Duodenal mucosa (tissue), 2 donors: Measurements from ENCODE around the gene EML1.

ENCODE experiments used
- H3K27ac ChIP-seq: one replicate; pipeline ENCODE4 v1.7.0; 2013; ENCODE audit warnings: low read depth, low read length
- H3K27me3 ChIP-seq, 2 donors: one replicate each; pipeline ENCODE4 v1.7.0; 2013; ENCODE audit warnings: low read length in 2 of 2, control low read depth in 1 of 2; ENCODE audit not compliant: insufficient read depth in 2 of 2, control insufficient read depth in 1 of 2
- H3K36me3 ChIP-seq, 2 donors: one replicate each; pipeline ENCODE4 v1.7.0; 2013; ENCODE audit warnings: low read length in 2 of 2, control low read depth in 1 of 2; ENCODE audit not compliant: insufficient read depth in 2 of 2, control insufficient read depth in 1 of 2
- H3K4me1 ChIP-seq, 2 donors: one replicate each; pipeline ENCODE4 v1.7.0; 2013; ENCODE audit warnings: low read length in 2 of 2, control low read depth in 1 of 2; ENCODE audit not compliant: insufficient read depth in 2 of 2, control insufficient read depth in 1 of 2
- H3K4me3 ChIP-seq, 2 donors: one replicate each; pipeline ENCODE4 v1.7.0; 2013; ENCODE audit warnings: low read length in 2 of 2, low read depth in 1 of 2
- H3K9ac ChIP-seq, 2 donors: one replicate each; pipeline ENCODE4 v1.7.0; 2013; ENCODE audit warnings: low read length in 2 of 2, low read depth in 1 of 2
- H3K9me3 ChIP-seq, 2 donors: one replicate each; pipeline ENCODE4 v1.7.0; 2013; ENCODE audit warnings: low read length in 2 of 2, control low read depth in 1 of 2; ENCODE audit not compliant: control insufficient read depth in 1 of 2

EML1 gene

DNA sequence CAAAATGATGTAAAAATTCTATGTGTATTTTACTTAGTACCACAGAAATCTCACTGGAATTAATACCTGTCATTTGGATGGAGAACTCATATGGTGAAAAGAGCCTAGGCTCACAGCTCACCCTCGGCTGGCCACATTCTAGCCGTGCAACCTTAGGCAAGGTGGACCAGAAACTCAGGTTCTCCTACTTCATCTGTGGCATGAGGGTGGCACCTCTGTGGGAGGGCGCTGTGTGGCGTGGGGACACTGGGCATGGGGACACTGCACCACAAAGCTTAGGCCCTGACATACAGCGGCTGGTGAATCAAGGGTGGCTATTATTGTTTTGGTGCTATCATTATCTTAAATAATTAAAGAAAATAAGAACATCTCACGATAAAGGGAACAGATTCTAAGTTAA lies 47.1 kb downstream of the EML1 start:
- no peak overlapping the region for H3K27ac ChIP-seq
- H3K27me3 ChIP-seq = peaks cover 5 to 8% of the 10 kb centered on the region in 2 donors
- no peaks in the 10 kb centered on the region for H3K9me3 ChIP-seq
- H3K9ac ChIP-seq = no peak overlapping the region
- H3K36me3 ChIP-seq = no peaks in the 10 kb centered on the region
- no peak overlapping the region for H3K4me3 ChIP-seq
- H3K4me1 ChIP-seq = no peaks in the 10 kb centered on the region

DNA sequence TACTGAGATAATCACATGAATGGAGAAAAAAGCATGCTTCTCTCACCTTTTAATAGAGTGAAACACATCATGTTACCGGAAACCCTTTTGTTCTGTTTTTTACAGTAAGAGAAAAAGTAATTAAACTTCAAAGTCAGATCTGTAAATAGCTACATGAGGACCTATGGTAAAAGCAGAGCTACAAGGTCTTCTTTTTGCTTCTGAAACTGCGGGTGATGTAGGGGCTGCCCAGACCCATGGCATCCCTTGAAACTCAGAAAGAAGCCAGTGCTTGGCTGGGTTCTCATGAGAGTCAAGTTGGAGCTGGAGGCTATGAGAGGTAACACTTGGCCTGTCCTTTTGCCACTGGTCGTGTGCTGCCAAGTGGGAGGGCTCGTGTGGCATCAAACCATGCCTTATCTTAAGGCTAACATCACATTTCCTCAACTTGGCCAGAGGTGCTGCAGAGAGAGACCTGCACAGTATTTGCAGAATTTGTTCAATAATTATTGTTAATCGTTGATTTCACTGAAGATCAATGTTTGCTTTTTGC lies 47.6 kb downstream of the EML1 start:
- H3K27me3 ChIP-seq = peaks cover 4 to 5% of the 10 kb centered on the region in 2 donors
- no peaks in the 10 kb centered on the region for H3K4me1 ChIP-seq
- no peak overlapping the region for H3K27ac ChIP-seq
- H3K36me3 ChIP-seq = no peaks in the 10 kb centered on the region
- H3K4me3 ChIP-seq = no peak overlapping the region
- H3K9ac ChIP-seq = no peak overlapping the region
- H3K9me3 ChIP-seq = no peaks in the 10 kb centered on the region

DNA sequence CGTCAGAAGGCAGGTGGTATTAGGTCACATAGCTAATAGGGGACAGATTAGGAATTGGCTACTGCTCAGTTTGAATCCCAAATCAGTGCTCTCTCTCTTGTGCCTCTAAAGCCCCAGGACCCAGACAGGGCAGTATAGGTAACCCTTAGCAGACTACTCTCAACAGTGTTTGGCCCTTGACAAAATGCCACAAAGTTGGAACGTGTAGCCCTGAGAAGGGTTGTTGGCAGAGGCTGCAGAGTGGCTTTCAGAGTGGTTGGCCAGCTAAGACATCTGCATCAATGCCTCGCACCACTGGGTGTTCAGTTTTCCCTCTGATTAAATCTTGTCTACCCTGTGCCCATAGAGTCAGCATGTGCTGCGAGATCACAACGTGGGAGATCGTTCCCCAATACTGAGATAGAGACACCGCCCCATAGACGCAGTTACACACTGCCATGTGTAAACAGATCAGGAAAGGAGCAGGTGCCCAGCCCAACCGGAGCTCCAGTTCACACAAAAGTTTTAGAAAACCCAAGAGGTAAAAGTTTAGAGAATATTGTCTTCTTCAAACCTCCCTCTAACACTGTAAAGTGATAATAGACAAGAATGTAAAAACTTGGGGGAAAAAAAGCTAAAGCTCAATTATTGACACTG lies 48.3 kb downstream of the EML1 start:
- Histone ChIP-seq H3K4me3 (no peak overlapping the region), H3K36me3 (no peaks in the 10 kb centered on the region), H3K9ac (no peak overlapping the region), H3K27ac (no peak overlapping the region), H3K9me3 (no peaks in the 10 kb centered on the region), H3K4me1 (no peaks in the 10 kb centered on the region), H3K27me3 (peaks cover 4 to 5% of the 10 kb centered on the region in 2 donors)

DNA sequence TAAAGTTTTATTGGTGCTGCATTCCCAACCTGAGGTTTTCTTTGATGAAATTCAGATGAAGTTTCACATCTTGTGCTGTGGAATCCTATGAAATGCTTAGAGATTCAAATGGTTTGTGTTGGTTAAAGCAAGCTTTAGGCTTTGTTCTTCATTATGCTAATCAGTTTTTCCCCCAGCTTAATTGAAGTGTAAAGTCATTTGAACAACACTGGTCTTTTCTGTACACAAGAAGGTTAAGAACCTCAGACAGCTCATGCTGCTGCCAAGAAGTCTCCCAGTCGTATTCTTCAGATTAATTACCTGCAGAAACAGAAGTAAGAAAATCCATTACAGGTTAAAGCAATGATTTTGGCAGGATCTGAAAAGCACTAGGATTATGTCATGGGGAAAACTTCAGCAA lies 48.9 kb downstream of the EML1 start:
- peaks cover 4 to 5% of the 10 kb centered on the region in 2 donors for H3K27me3 ChIP-seq
- no peak overlapping the region for H3K27ac ChIP-seq
- peaks cover 0 to 6% of the 10 kb centered on the region in 2 donors for H3K9me3 ChIP-seq
- H3K4me1 ChIP-seq = no peaks in the 10 kb centered on the region
- H3K9ac ChIP-seq = no peak overlapping the region
- H3K4me3 ChIP-seq = no peak overlapping the region
- H3K36me3 ChIP-seq = no peaks in the 10 kb centered on the region

DNA sequence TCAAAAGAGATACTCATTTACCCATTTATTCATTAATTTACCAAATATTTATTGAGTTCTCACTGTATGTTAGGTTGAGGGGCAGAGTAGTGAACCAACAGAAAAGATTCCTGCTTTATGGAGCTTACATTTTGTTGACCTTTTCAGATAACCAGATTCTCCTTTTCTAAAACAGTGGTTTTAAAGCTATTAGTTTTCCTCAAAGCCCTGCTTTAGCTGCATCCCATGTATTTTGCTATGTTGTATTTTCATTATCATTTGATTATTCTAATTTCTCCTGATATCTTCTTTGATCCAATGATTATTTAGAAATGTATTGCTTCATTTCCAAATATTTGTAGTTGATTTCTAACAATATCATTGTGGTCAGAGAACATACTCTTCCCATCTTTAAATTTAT lies 53.6 kb downstream of the EML1 start:
- H3K9me3 ChIP-seq = peaks cover 0 to 7% of the 10 kb centered on the region in 2 donors
- no peaks in the 10 kb centered on the region for H3K4me1 ChIP-seq
- no peak overlapping the region for H3K9ac ChIP-seq
- H3K4me3 ChIP-seq = no peak overlapping the region
- H3K27ac ChIP-seq = no peak overlapping the region
- no peaks in the 10 kb centered on the region for H3K27me3 ChIP-seq
- H3K36me3 ChIP-seq = no peaks in the 10 kb centered on the region

DNA sequence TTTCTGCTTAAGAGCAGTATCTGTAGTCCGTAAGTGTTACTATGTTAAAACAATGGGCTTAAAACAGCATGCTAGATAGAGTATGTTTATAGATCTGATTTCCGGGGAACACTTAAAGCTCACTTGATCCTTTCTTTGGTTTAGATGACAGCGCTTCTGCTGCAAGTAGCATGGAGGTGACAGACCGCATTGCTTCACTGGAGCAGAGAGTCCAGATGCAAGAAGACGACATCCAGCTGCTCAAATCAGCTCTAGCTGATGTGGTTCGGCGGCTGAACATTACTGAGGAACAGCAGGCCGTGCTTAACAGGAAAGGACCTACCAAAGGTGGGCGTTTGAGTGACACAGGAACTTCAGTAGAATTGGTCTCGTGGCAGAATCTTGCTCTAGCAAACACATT lies 57.5 kb downstream of the EML1 start:
- peaks cover 0 to 7% of the 10 kb centered on the region in 2 donors for H3K9me3 ChIP-seq
- no peak overlapping the region for H3K27ac ChIP-seq
- no peak overlapping the region for H3K4me3 ChIP-seq
- H3K9ac ChIP-seq = no peak overlapping the region
- H3K4me1 ChIP-seq = no peaks in the 10 kb centered on the region
- H3K36me3 ChIP-seq = no peaks in the 10 kb centered on the region
- no peaks in the 10 kb centered on the region for H3K27me3 ChIP-seq

DNA sequence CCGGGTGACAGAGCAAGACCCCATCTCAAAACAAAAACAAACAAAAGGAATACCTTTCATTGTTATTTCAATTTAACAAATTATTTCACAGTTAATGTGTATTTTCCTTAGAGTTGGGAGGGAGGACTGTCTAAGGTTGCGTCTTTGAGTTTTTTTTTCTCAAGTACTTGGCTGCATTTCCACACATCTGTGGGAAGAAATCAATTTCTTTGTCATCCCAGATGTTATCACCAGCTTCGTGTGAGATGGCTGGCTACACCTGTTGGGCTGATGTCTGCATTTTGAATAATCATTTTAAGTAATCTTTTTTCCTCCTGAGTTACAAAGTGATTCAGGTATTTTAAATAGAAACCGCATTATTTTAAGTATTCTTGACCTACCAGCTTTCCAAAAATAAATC lies 59.4 kb downstream of the EML1 start:
- Histone ChIP-seq H3K27me3 (no peaks in the 10 kb centered on the region), H3K9me3 (no peaks in the 10 kb centered on the region), H3K4me3 (no peak overlapping the region), H3K9ac (no peak overlapping the region), H3K27ac (no peak overlapping the region), H3K36me3 (no peaks in the 10 kb centered on the region), H3K4me1 (no peaks in the 10 kb centered on the region)

DNA sequence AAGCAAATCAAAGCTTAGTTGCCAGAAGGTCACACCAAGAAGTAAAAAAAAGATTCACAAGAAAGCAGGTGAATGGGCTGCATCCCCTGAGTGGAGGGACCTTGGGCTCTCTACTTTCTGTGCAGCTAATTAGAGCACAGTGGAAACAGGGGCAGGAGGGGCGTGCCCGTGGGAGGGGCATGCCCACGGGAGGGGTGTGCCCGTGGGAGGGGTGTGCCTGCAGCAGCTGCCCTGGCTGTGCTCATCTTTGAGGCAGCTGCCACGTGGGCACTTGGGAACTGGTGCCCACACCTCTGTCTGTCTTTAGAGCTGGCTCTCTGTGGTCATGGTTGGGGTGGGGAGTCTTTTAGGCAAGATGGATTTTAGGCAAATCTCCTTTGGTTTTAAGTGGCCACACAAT lies 60.0 kb downstream of the EML1 start:
- Histone ChIP-seq H3K4me1 (no peaks in the 10 kb centered on the region), H3K27me3 (no peaks in the 10 kb centered on the region), H3K36me3 (no peaks in the 10 kb centered on the region), H3K27ac (no peak overlapping the region), H3K4me3 (no peak overlapping the region), H3K9ac (no peak overlapping the region), H3K9me3 (no peaks in the 10 kb centered on the region)

DNA sequence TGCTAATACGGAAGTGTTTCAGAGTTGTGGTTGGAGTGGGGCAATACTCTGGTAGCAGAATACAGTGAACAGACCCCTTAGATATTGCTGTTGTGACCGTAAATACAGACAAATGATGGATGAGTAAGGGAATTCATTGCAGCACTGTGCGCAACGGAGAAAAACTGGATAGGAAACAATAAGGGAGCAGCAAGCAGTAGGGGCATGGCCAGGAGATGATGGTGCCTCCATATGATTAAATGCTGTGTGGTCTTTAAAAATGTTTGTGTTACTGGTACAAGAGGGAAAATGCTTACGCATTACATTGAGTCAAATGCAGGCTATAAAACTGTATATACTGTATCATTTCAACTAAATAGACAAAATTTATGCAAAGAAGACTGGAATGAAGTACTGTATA lies 61.6 kb downstream of the EML1 start:
- H3K27ac ChIP-seq = no peak overlapping the region
- H3K27me3 ChIP-seq = no peaks in the 10 kb centered on the region
- H3K9me3 ChIP-seq = no peaks in the 10 kb centered on the region
- no peak overlapping the region for H3K4me3 ChIP-seq
- no peaks in the 10 kb centered on the region for H3K4me1 ChIP-seq
- no peaks in the 10 kb centered on the region for H3K36me3 ChIP-seq
- H3K9ac ChIP-seq = no peak overlapping the region

DNA sequence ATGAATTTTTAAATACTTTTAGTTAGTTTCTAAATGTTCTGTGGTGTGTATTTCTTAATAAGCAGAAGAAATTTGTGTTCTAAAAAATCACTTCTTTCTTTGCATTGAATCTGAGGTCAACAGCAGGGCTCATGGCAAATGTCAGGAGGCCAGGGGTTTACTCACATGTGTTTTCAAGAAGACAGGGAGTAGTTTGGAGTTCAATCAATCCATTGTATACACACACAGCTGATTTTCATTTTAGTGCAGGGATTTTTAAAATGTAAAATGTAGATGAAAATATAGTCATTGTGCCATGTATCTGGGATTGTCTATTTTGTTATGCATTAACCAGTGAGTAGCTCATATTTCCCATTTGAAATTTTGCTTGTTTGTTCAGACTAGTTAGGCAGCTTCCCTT lies 62.1 kb downstream of the EML1 start:
- Histone ChIP-seq H3K27ac (no peak overlapping the region), H3K4me1 (no peaks in the 10 kb centered on the region), H3K36me3 (no peaks in the 10 kb centered on the region), H3K4me3 (no peak overlapping the region), H3K27me3 (no peaks in the 10 kb centered on the region), H3K9ac (no peak overlapping the region), H3K9me3 (no peaks in the 10 kb centered on the region)
